DND-41 (cell line): Measurements from ENCODE around the gene CACNB2.

Experiments used
- ATAC-seq: fragments of 200-7000 bp; cut with Tn5 transposase; 3 replicates; pipeline ENCODE4 v1.9.1; 2021; ENCODE audit warnings: low read depth; ENCODE audit not compliant: insufficient read depth
- DNase-seq: peaks from one replicate; pipeline ENCODE4 v3.0.0-alpha.2; 2020
- H2AFZ ChIP-seq: 2 replicates; pipeline ENCODE4 v1.6.0; 2012; ENCODE audit warnings: low read depth, low read length
- H3K27ac ChIP-seq: 2 replicates; pipeline ENCODE4 v1.5.1; 2012; ENCODE audit warnings: low read length, inconsistent platforms
- H3K27me3 ChIP-seq: fragments of 200-600 bp; sonication (generic); 2 replicates; pipeline ENCODE4 v1.6.0; 2012; ENCODE audit warnings: low read length, mild to moderate bottlenecking, inconsistent platforms; ENCODE audit not compliant: insufficient read depth, poor library complexity
- H3K36me3 ChIP-seq: 2 replicates; pipeline ENCODE4 v1.5.1; 2012; ENCODE audit warnings: low read length, inconsistent platforms; ENCODE audit not compliant: insufficient read depth
- H3K4me1 ChIP-seq: 2 replicates; pipeline ENCODE4 v1.5.1; 2012; ENCODE audit warnings: mild to moderate bottlenecking, low read length; ENCODE audit not compliant: insufficient read depth
- H3K4me2 ChIP-seq: 2 replicates; pipeline ENCODE4 v1.6.0; 2012; ENCODE audit warnings: mild to moderate bottlenecking, moderate library complexity, low read length, inconsistent platforms; ENCODE audit not compliant: insufficient read depth
- H3K4me3 ChIP-seq, 2 experiments: fragments of 200-600 bp in 1 of 2; shearing (Covaris generic) in 1 of 2; 2 replicates each; pipeline ENCODE4 v1.5.1; 2012 to 2016; ENCODE audit warnings: inconsistent platforms in 2 of 2, low read length in 2 of 2, mild to moderate bottlenecking in 2 of 2, low read depth in 1 of 2, moderate library complexity in 1 of 2
- H3K79me2 ChIP-seq: 2 replicates; pipeline ENCODE4 v1.6.0; 2012; ENCODE audit warnings: low read length, inconsistent platforms; ENCODE audit not compliant: insufficient read depth
- H3K9ac ChIP-seq: 2 replicates; pipeline ENCODE4 v1.6.0; 2012; ENCODE audit warnings: low read depth, mild to moderate bottlenecking, inconsistent platforms, low read length, moderate library complexity
- H3K9me3 ChIP-seq: 2 replicates; pipeline ENCODE4 v1.5.1; 2012; ENCODE audit warnings: low read length, moderate library complexity, mild to moderate bottlenecking, inconsistent platforms; ENCODE audit not compliant: insufficient read depth, severe bottlenecking
- H4K20me1 ChIP-seq: 2 replicates; pipeline ENCODE4 v1.6.0; 2012; ENCODE audit warnings: low read length; ENCODE audit not compliant: insufficient read depth
- EZH2 ChIP-seq: IDR thresholded peaks from 3 replicates; pipeline ENCODE4 v1.6.1; 2012; ENCODE audit warnings: borderline replicate concordance, low read depth, mild to moderate bottlenecking, moderate library complexity, low read length, inconsistent platforms; ENCODE audit not compliant: severe bottlenecking
- TF ChIP-seq, protein P1 (sequence below): IDR thresholded peaks from 2 replicates; pipeline ENCODE4 v1.5.1; 2012; ENCODE audit warnings: borderline replicate concordance, low read length, moderate library complexity, mild to moderate bottlenecking; ENCODE audit not compliant: poor library complexity, severe bottlenecking; ENCODE audit errors: extremely low read depth

The CACNB2 gene

DNA sequence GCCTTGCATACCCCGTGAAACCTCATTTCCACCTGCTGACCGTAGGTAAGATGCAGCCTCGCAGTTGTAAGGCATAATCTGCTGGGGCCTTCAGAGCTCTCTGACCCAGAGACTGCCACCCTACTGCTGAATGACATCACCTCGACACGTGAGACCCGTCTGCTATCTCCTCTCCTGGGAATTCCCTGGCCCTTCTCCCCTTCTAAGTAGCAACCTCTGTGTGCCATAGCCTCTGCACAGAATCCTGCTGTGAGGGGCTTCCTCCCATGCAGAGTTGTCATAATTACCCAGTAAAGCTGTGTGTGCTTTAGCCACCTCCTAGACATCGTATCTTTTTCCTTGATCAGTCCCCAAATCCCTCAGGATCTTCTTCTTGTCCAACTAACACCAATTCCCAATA, 106.7 kb downstream of the CACNB2 start:
- Histone ChIP-seq H3K9me3 (no peaks in the 10 kb centered on the region), H3K9ac (no peak overlapping the region), H2AFZ (no peak overlapping the region), H3K79me2 (no peaks in the 10 kb centered on the region), H3K4me2 (no peak overlapping the region), H3K27me3 (peaks cover 3% of the 10 kb centered on the region), H3K36me3 (no peaks in the 10 kb centered on the region), H3K27ac (no peak overlapping the region), H4K20me1 (no peaks in the 10 kb centered on the region), H3K4me1 (no peaks in the 10 kb centered on the region), H3K4me3 (no peak overlapping the region)
- ATAC-seq = no peak
- no peak for TF ChIP-seq EZH2
- TF ChIP-seq, protein P1, sequence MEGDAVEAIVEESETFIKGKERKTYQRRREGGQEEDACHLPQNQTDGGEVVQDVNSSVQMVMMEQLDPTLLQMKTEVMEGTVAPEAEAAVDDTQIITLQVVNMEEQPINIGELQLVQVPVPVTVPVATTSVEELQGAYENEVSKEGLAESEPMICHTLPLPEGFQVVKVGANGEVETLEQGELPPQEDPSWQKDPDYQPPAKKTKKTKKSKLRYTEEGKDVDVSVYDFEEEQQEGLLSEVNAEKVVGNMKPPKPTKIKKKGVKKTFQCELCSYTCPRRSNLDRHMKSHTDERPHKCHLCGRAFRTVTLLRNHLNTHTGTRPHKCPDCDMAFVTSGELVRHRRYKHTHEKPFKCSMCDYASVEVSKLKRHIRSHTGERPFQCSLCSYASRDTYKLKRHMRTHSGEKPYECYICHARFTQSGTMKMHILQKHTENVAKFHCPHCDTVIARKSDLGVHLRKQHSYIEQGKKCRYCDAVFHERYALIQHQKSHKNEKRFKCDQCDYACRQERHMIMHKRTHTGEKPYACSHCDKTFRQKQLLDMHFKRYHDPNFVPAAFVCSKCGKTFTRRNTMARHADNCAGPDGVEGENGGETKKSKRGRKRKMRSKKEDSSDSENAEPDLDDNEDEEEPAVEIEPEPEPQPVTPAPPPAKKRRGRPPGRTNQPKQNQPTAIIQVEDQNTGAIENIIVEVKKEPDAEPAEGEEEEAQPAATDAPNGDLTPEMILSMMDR = no peak
- no peak for DNase-seq

DNA sequence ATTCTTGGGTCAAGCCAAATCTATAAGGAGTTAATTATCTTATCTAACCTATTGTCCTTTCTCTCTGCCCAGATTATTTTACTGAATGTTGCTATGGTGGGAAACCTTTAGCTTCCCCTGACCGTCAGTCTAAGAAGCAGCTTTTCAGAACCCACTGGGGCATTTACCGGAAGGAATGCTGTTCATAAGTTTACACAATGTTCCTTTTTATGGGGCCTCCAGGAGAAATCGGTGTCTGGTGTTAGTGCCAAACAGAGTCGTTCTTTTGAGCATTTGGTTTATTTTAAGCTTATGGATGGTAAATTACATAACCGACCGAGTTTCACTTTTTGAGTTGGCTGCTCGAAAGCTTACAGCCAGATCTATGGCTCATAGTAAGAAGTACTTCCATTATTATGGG, 111.9 kb downstream of the CACNB2 start:
- H3K9me3 ChIP-seq = no peaks in the 10 kb centered on the region
- H3K27ac ChIP-seq = no peak overlapping the region
- H3K4me2 ChIP-seq = no peak overlapping the region
- H4K20me1 ChIP-seq = no peaks in the 10 kb centered on the region
- ATAC-seq (no peak), DNase-seq (no peak)
- H3K36me3 ChIP-seq = no peaks in the 10 kb centered on the region
- no peak for TF ChIP-seq EZH2
- TF ChIP-seq, protein P1 = no peak
- H3K4me3 ChIP-seq = no peak overlapping the region
- no peaks in the 10 kb centered on the region for H3K79me2 ChIP-seq
- no peak overlapping the region for H3K9ac ChIP-seq
- H3K4me1 ChIP-seq = no peaks in the 10 kb centered on the region
- H3K27me3 ChIP-seq = peaks cover 3% of the 10 kb centered on the region
- H2AFZ ChIP-seq = no peak overlapping the region

DNA sequence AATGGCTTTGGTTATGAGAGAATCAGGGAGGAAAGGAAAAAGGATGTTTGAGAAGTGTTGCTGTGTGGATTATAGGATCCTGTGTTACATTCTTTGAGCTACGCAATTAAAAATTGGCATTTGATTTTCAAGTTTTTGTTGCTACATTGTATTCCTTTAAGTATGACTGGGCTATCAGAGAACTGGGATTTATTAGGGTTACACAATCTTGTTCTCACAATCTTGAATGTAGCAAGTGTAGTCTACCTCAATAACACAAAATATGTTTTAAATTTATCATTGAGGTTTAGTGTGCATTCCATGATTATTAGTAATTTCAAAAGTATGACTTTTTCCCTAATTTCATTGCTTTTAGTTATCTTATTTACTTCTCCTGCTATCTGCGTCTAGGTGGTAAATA, 113.9 kb downstream of the CACNB2 start:
- Histone ChIP-seq H3K27ac (no peak overlapping the region), H2AFZ (no peak overlapping the region), H3K4me1 (no peaks in the 10 kb centered on the region), H3K79me2 (no peaks in the 10 kb centered on the region), H3K9ac (no peak overlapping the region), H3K36me3 (no peaks in the 10 kb centered on the region), H4K20me1 (no peaks in the 10 kb centered on the region), H3K4me2 (no peak overlapping the region), H3K9me3 (no peaks in the 10 kb centered on the region), H3K4me3 (no peak overlapping the region), H3K27me3 (no peaks in the 10 kb centered on the region)
- TF ChIP-seq EZH2 = no peak
- TF ChIP-seq, protein P1 = no peak
- no peak for DNase-seq
- ATAC-seq = no peak

DNA sequence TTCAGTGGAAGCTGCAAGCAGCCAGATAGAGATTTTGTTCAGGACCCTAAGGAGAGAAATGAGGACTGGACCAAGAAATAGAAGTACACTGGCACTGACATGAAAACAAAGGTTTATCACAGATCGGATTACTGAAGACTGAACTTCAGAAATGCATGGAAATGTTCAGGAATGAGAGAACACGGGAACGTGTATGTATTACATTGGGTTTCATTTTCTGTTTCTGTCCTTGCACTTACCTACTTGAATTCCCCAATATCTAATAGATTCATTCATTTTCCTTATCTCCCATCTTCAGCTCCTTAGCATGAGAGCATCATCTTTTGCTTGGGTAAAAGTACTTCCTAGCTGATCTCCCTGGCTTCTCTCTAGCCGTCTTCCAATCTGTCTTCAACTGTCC, 114.5 kb downstream of the CACNB2 start:
- no peaks in the 10 kb centered on the region for H3K27me3 ChIP-seq
- no peak overlapping the region for H3K4me3 ChIP-seq
- DNase-seq (no peak), ATAC-seq (no peak)
- H4K20me1 ChIP-seq = no peaks in the 10 kb centered on the region
- H2AFZ ChIP-seq = no peak overlapping the region
- no peaks in the 10 kb centered on the region for H3K4me1 ChIP-seq
- no peaks in the 10 kb centered on the region for H3K9me3 ChIP-seq
- no peaks in the 10 kb centered on the region for H3K79me2 ChIP-seq
- TF ChIP-seq EZH2 = no peak
- TF ChIP-seq, protein P1 = no peak
- no peaks in the 10 kb centered on the region for H3K36me3 ChIP-seq
- no peak overlapping the region for H3K4me2 ChIP-seq
- H3K27ac ChIP-seq = no peak overlapping the region
- no peak overlapping the region for H3K9ac ChIP-seq
